Motor neuron (in vitro differentiated cells): ENCODE data around the gene TTC39B. TPM values are rescaled to one million over a fixed set of nuclear protein-coding genes. Genes with fewer than 3 reads are reported as not detected.
A peak's percentile ranks its signal among the peaks of the same experiment; 100 is the strongest.

ENCODE experiments used
- ATAC-seq, 8 experiments: fragments of 200-7000 bp; cut with Tn5 transposase; replicated peaks in 6 of 8; 2 replicates each; pipeline ENCODE4 v1.8.0; 2021; ENCODE audit warnings: mild to moderate bottlenecking in 8 of 8, moderate library complexity in 8 of 8
- H3K27ac ChIP-seq, 2 donors: fragments of 250-450 bp; sonication (Bioruptor Pico); 2 replicates each; pipeline ENCODE4 v1.9.0; 2021; ENCODE audit warnings: antibody characterized with exemption in 2 of 2, mild to moderate bottlenecking in 2 of 2, moderate library complexity in 1 of 2
- H3K4me1 ChIP-seq, 2 donors: fragments of 250-450 bp; sonication (Bioruptor Pico); replicated peaks in 1 of 2; 2 replicates each; pipeline ENCODE4 v1.6.1; 2021; ENCODE audit warnings: antibody characterized with exemption in 2 of 2, mild to moderate bottlenecking in 2 of 2, moderate library complexity in 1 of 2
- H3K4me3 ChIP-seq, 5 donors: fragments of 250-450 bp; sonication (Bioruptor Pico); 2 replicates each; pipeline ENCODE4 v1.9.0; 2021; ENCODE audit warnings: antibody characterized with exemption in 5 of 5, mild to moderate bottlenecking in 5 of 5, moderate library complexity in 4 of 5
- WGBS, 10 experiments: fragments of 450-650 bp; shearing (Covaris generic); methylation state at CpG; one replicate each; pipeline ENCODE4 v1.0.0; 2022; 5-methylcytosine and 5-hydroxymethylcytosine counted together
- in situ Hi-C, 9 experiments: fragments of 400-800 bp; cut with MboI; loops; one replicate each; pipeline ENCODE4 v1.15.0; 2021; ENCODE audit warnings: low sequenced_read_pairs in 9 of 9, low pct_unique_long_range_greater_than_20kb in 2 of 9; ENCODE audit not compliant: unreplicated experiment in 9 of 9
- total RNA-seq, 8 experiments: library from RNA; unstranded; fragments of 300-600 nt; gene quantifications; 2 replicates each; pipeline versions ENCODE4 v1.2.3 to v1.2.4, GENCODE V29; 2022

Gene TTC39B
- total RNA-seq, 8 experiments from 2014 or later = 1.4 to 10.6 (median 4.5) TPM

DNA sequence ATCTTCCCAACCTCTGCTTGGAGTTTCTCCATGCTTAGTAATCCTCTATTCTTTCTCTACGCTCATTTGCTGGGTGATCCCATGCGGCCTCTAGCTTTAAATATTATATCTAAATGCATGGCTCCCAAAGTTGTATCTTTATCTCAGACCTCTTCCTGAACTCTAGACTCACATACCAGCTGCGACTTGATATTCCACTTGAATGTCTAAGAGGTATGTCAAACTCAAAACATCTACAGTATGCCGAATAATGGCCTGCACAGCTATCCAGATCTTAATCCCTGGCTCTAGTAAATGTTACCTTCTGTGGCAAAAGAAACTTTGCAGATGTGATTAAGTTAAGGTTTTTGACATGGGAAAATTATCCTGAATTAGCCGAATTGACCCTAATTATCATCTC lies 179.2 kb downstream of the TTC39B start:
- Histone ChIP-seq H3K4me3 (no peak overlapping the region), H3K27ac (no peak overlapping the region), H3K4me1 (no peaks in the 10 kb centered on the region)
- 57 to 100% (median 88%) methylated on average over 2 to 5 of the region's 5 CpGs for WGBS, 10 experiments
- in situ Hi-C loops = loop anchor here in 3 of 9 experiments (25.0 kb wide), 3 partner anchors 316 to 666 kb away; no protein-coding TSS in a partner anchor
- ATAC-seq = no peak

DNA sequence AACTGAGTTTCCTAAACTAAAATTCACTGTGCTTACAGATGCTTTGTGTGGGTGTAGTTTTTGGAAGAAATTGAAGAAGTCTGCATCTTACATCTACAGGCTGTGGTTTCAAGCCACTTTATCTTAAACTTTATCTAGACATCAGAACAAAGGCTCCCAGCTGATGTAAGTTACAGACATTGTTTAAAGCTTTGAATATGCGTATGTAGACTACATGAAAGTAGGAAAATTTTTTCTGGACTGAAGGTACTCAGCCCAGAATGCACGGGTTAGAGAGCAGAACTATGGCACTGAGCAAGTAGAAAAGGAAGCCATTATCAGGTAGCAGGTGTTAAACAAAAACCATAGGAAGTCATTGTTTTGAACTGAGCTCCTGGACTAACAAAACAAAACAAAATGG lies 185.4 kb downstream of the TTC39B start:
- no peaks in the 10 kb centered on the region for H3K4me1 ChIP-seq
- 31 to 100% (median 70%) methylated on average over 1 to 2 of the region's 2 CpGs for WGBS, 10 experiments
- peak in 2 of 8 experiments; percentile 24 to 52 for ATAC-seq
- H3K27ac ChIP-seq = no peak overlapping the region
- no peak overlapping the region for H3K4me3 ChIP-seq
- in situ Hi-C loops = no loop called here

DNA sequence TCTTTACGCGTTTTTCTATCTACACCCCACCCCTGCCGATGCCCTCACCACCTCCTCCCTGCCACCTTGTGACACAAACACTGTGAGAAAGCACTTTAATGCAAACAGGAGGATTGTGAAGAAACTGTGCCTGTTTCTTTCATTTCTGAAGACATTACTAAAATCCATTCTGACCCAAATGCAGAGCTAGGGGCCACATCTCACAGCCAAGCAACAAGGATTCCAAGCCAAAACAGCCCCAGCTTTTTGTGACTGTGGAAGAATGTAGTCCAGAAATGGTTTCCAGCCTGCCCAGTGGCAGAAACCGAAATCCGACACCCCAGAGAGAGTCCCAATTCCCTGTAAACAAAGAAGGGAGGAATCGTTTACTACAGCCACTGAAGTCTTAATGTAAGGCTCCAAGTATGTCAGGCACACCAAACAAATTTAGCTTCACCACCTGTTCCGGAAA lies 190.9 kb downstream of the TTC39B start:
- in situ Hi-C loops = no loop called here
- H3K4me3 ChIP-seq = no peak overlapping the region
- WGBS, 10 experiments = 0 to 100% (median 64%) methylated on average over 1 to 6 of the region's 7 CpGs; no CpG with 5 or more reads in 1 of the 10 experiments
- H3K4me1 ChIP-seq = no peaks in the 10 kb centered on the region
- ATAC-seq = peak in 2 of 8 experiments; percentile 15 to 16
- H3K27ac ChIP-seq = no peak overlapping the region

DNA sequence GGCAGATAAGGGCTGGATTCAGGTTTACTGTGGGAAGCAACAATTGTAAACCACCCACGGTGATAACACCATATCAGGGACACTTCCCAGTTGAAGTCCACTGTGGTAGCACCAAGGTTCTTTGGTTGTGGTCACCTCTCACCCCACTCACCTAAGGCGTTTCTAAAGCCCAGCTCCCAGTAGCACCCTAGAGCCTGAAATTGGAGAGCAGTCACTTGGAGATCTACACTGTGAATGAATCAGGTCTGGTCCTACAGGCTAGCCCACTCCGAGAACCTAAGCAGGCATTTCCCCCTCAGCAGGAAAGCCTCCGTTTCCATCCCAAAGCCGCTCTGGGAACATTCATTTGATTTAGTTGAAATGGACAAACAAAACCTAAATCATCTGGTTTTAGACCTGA lies 191.3 kb downstream of the TTC39B start:
- no peaks in the 10 kb centered on the region for H3K4me1 ChIP-seq
- H3K27ac ChIP-seq = no peak overlapping the region
- 60 to 96% (median 80%) methylated on average over 1 to 4 of the region's 5 CpGs; no CpG with 5 or more reads in 5 of the 10 experiments for WGBS, 10 experiments
- in situ Hi-C loops = no loop called here
- H3K4me3 ChIP-seq = no peak overlapping the region
- no peak for ATAC-seq

DNA sequence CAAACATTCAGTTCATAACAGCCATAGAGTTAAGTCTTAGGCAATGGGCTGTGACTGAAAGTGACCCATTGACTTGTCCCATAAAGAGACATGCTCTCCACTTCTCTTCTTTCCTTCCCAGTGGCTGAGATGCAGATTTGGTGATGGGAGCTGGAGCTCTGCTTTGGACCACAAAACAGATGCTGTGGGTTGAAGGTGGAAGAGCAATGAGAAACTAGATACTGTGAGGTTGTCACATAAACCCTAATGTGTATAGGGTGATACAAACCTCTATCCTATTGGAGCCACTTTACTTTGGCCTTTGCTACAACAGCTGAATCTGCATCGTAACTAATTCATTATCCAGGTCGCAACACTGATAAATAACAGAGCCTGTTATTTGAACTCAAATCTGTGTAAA lies 192.0 kb downstream of the TTC39B start:
- H3K4me1 ChIP-seq = no peaks in the 10 kb centered on the region
- WGBS, 10 experiments = 33 to 100% (median 90%) methylated on average over 1 to 2 of the region's 2 CpGs; no CpG with 5 or more reads in 4 of the 10 experiments
- H3K27ac ChIP-seq = no peak overlapping the region
- in situ Hi-C loops = no loop called here
- no peak for ATAC-seq
- no peak overlapping the region for H3K4me3 ChIP-seq

Other genes with a start within 250 kb of the TTC39B start
- gene SNAPC3, start 115.7 kb upstream of the TTC39B start, total RNA-seq = 10 to 100 TPM; 33.2 to 45.5 (median 40.2) TPM
- gene PSIP1, start 203.8 kb upstream of the TTC39B start, total RNA-seq = 100 to 1,000 TPM in 6 of 8 experiments, 10 to 100 TPM in 2; 39.4 to 187 (median 124) TPM
- 10 to 100 TPM in 3 of 8 experiments, 1 to 10 TPM in 5; 4.0 to 15.1 (median 8.4) TPM for gene CCDC171, start 245.8 kb upstream of the TTC39B start, total RNA-seq